NCI-H345 treated with DMSO at 0.1 percent for 48 hours (cell line): ENCODE data around the gene TMEM247.

Source experiments
- DNase-seq: peaks from one replicate; lab custom pipeline; 2025; ENCODE audit not compliant: unreplicated experiment; lab: John Stamatoyannopoulos, UW

TMEM247 gene

DNA sequence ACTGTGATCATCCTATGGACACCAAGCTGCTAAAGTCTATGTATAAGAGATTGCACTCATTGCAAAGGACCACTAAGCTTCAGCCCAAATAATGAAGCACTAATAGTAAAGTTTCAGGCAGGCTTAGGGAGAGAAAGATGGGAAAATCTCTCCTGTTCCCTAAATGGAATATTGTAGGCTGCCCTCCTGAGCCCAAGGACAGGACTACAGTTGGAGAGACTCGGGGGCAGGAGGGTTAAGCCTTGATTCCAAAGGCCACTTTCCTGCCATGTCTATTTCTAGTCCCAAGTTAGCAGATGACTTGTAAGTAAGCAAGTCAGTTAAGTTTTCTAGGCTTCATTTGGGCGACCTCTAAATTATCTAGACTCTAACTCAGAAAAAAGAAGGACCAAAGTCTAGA lies 9.0 kb downstream of the TMEM247 start:
- no peak for DNase-seq

DNA sequence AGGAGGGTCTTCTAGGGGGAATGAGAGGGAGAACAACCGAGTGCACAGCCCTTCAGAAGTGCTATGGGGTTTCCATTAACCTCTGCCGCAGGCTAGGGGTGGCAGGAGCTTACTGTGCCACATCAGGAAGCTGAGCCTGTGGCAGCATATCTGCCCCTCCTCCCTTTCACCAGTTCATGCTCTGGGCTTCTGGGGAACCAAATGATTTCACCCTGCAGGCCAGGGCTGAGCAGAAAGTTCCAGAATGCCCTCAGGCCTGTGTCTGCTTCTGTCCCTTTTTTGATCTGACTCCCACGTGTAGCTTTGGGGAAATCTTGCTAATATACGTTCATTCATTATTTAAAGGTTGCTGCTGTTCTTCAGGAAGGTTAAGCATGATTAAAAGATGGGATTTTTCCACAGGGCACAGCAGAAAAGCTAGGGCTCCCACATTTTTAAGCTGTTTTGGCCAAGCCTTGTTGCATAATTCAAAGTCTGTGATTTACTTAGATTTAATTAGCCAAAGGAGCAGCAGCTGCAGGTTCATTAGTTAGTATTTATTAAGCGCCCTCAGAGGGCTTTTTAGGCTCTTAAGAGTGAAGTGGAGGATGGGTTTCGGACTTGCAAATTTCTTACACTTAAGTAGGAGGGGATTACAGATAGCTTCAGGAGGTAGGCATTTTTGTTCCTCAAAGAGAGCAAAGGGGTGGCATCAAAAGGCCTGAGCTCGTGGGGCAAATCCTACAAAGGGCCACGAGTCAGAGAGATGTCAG lies 10.2 kb downstream of the TMEM247 start:
- DNase-seq: no peak

- no peak for DNase-seq
These were observed 11.3 kb downstream of the TMEM247 start for GRCh38 chr2:46490521-46491141.

DNA sequence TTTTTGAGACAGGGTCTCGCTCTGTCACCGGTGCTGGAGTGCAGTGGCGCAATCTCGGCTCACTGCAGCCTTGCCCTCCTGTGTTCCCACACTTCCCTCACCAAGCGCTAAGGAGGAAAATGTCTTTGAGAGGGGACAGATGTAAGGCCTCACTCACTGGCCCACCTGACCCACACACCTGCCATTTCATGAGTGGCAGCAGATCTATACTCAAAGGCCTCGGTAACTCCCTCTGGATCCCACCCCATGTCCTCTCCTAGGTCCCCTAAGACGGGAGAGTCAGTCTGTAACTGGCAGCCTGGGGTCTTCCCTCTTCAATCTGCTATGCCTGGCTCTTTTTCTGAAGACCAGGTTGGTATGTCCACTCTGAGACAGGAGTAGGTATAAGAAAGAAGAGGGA lies 12.9 kb downstream of the TMEM247 start:
- DNase-seq: no peak

- no peak for DNase-seq
These were observed 14.0 kb downstream of the TMEM247 start for GRCh38 chr2:46493241-46493970.

DNA sequence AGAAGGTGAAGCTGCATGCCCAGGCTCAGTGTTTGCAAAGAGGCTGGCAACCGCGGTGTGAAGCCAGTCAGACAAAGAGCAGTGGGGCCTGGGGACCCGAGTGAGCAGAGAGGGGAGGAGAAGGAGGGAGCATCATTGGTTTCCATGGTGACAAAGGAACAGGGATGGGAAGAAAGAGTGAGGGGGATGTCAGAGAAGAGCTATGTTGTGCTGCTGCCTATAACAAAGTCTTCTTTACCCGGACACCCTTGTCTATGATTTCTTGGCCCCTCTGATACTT lies 14.5 kb downstream of the TMEM247 start:
- no peak for DNase-seq

- DNase-seq: no peak
These were observed 15.2 kb downstream of the TMEM247 start for GRCh38 chr2:46494596-46494995.

DNA sequence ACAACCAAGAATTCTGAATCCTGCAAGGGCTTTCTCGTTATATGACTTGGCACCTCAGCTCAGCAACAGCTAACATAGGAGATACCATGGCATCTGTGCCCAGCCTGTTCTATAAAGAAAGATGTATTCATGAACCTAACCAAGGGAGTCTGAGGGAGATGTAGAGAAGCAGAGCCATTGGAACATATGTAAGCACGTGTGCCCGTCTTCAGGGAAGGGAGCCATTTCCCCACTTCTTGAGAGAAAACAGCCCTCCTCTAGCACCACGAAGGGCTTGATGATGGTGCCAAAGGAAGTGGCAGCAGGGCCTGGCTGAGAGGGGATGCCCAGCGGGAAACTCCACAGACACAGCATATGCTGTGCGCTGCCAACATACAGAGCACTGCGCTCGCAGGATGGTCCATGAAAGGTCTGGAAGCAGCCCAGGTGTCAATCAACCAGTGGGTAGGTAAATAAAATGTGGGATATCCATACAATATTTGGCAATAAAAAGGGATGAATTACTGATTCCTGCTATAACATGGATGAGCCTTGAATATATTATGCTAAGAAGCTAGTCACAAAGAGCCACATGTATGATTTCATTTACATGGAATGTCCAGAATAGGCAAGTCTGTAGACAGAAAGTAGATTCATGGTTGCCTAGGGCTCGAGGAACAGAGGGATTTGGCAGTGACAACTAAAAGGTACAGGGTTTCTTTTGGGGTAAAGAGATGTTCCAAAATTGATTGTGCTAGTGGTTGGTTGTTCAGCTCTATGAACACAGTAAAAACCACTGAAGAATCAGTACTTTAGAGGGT lies 16.1 kb downstream of the TMEM247 start:
- DNase-seq: no peak

DNA sequence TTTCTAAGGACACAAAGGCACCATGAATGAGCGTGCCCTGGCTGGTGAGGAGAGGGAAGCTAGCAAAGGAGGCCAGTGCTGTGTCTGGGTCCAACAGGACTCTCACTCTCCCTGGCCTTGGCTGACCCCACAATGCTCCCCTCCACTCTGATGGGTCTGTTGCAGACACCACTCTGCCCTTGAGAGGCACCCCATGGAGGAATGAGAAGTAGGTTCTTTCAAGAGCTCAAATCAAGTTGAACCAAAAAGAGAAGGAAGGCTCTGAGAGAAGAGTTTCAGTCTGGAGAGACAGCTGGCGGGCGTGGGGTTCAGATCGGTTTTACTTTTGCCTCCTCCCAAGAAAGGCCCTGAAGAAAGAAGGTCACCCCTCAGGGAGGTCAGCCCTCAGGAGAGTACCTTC lies 18.4 kb downstream of the TMEM247 start:
- DNase-seq: no peak

- DNase-seq: no peak
These were observed 19.3 kb downstream of the TMEM247 start for GRCh38 chr2:46498681-46499080.

DNA sequence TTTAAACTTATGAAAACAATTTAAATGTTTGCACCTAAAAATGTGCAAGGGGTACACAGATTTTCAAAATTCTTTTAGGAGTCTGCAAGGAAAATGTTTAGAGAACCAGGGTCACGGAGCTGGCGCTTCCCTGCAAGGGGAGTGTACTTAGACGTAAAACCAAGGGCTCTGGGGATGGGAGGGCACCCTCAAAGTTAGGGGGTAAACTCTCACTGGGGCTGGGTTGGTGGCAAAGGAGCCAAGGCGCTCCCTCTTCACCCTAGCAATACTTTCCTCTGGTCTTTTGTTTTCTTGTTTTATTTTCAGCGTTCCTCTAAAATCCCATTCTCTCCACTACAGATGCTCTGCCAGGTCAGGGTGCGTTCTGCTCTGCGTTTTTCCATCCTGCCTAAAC lies 20.0 kb downstream of the TMEM247 start:
- no peak for DNase-seq

DNA sequence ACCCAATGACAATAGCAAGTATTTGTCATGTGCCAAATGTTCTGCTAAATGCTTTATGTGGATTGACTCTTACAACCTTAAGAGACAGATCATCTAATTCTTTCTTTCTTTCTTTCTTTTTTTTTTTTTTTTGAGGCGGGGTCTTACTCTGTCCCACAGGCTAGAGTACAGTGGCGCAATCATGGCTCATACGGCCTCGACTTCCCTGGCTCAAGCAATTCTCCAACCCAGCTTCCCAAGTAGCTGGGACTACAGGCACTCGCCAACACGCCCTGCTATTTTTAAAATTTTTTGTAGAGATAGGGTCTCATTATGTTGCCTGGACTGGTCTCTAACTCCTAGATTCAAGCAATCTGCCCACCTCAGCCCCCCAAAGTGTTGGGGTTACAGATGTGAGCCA lies 21.4 kb downstream of the TMEM247 start:
- no peak for DNase-seq

GRCh38 chr2:46502291-46502885 lies 23.0 kb downstream of the TMEM247 start:
- no peak for DNase-seq

DNA sequence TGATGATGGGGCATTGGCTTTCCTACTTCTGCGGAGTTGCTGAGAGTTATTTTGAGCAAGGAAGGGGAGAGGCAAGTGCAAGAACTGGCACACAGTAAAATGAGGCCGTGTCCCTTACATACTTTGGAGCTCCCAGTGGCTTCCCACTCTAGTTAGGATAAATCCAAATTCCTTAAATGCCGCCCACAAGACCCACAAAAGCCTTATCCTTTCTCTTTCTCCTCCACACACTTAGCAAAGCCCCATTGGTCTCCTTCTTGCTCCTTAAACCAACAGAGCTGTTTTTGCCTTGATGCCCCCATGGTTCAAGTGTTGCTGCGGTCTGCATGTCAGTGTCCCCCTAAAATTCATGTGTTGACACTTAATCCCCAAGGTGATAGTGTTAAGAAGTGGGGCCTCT lies 24.3 kb downstream of the TMEM247 start:
- DNase-seq: no peak

- no peak for DNase-seq
These were observed 24.9 kb downstream of the TMEM247 start for GRCh38 chr2:46504221-46504620.

- no peak for DNase-seq
These were observed 25.5 kb downstream of the TMEM247 start for GRCh38 chr2:46504685-46505471.

GRCh38 chr2:46505472-46505783 lies 26.1 kb downstream of the TMEM247 start:
- no peak for DNase-seq

DNA sequence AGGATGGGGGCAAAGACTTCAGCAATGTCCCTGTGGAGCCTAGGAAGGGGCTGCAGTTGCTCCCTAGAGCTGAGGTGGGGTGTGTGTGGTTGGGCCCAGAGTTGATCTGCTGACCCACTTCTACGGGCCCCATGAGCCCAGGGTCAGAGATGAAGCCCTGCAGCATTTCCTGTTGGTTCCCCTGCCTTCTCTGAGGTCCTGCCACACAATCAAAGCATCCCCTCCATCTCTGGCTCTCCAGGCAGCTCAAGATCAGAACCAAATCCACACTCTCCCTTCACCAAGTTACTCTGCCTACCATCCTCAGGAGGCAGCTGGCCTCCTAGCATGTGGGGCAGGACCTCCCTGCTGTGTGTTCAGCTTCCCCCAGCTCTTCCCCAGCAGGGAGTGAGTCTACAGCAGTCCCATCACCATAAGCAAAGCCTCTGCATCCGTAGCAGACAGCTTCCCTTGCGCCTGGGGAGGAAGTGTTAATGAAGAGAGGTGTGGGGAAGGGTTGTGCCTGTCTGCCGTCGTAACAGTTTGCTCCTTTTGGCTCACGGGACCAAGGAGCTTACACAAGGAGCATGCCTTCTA lies 26.9 kb downstream of the TMEM247 start:
- DNase-seq: no peak

DNA sequence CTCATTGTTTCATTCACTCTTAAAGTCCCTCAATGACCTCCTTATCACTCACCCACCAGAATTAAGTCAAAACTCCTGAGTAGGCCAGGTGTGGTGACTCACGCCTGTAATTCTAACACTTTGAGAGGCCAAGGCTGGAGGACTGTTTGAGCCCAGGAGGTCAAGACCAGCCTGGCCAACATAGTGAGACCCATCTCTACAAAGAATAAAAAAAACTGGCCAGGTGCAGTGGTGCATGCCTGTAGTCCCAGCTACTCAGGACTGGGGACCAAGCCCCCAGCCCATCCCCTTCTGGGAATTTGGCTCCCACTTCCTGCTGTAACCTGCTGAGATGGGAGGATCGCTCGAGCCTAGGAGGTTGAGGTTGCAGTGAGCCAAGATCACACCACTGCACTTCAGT lies 28.9 kb downstream of the TMEM247 start:
- DNase-seq: no peak

- DNase-seq: no peak
These were observed 29.4 kb downstream of the TMEM247 start for GRCh38 chr2:46508759-46509158.
